Left renal pelvis (tissue), 4 donors: ENCODE measurements around the gene ASB18. TPM values are rescaled to one million over a fixed set of nuclear protein-coding genes. Genes with fewer than 3 reads are reported as not detected.

Experiments
- DNase-seq, 4 donors: peaks; one replicate each; pipeline ENCODE4 v3.0.0-alpha.2; 2013; ENCODE audit warnings: low read depth in 4 of 4, low spot score in 3 of 4
- polyA plus RNA-seq, 4 donors: library from polyadenylated mRNA; unstranded; fragments of 120-200 nt; gene quantifications; one replicate each; pipeline ENCODE4 v1.2.1, GENCODE V29; 2013; ENCODE audit not compliant: insufficient read length in 4 of 4

ASB18 gene
- polyA plus RNA-seq, 4 donors, result 0.09 to 0.17 TPM; not detected in 2

GRCh38 chr2:236177604-236177966 is 86.6 kb downstream of the ASB18 start:
- no peak for DNase-seq

GRCh38 chr2:236176951-236177350 is 87.3 kb downstream of the ASB18 start:
- DNase-seq, result no peak

- no peak for DNase-seq
Measured at GRCh38 chr2:236176417-236176816, 87.8 kb downstream of the ASB18 start.

GRCh38 chr2:236175548-236176150 is 88.6 kb downstream of the ASB18 start:
- DNase-seq, result no peak

GRCh38 chr2:236173729-236174607 is 90.2 kb downstream of the ASB18 start:
- DNase-seq, result no peak

GRCh38 chr2:236173036-236173728 is 91.0 kb downstream of the ASB18 start:
- DNase-seq, result no peak

- no peak for DNase-seq
Measured at GRCh38 chr2:236172255-236173035, 91.8 kb downstream of the ASB18 start.

- DNase-seq, result no peak
Measured at GRCh38 chr2:236171680-236172254, 92.4 kb downstream of the ASB18 start.

- no peak for DNase-seq
Measured at GRCh38 chr2:236171181-236171679, 93.0 kb downstream of the ASB18 start.

- DNase-seq, result no peak
Measured at GRCh38 chr2:236170590-236171165, 93.5 kb downstream of the ASB18 start.

GRCh38 chr2:236169741-236170589 is 94.2 kb downstream of the ASB18 start:
- no peak for DNase-seq

GRCh38 chr2:236169151-236169721 is 95.0 kb downstream of the ASB18 start:
- no peak for DNase-seq

GRCh38 chr2:236168110-236169080 is 95.8 kb downstream of the ASB18 start, which contains the start of gene GBX2:
GBX2 (minus strand) TSS chr2:236168386; CDS start chr2:236167971, 415 bp downstream.
- DNase-seq, result no peak

GRCh38 chr2:236167297-236168109 is 96.7 kb downstream of the ASB18 start:
- DNase-seq, result no peak

GRCh38 chr2:236166796-236167296 is 97.4 kb downstream of the ASB18 start:
- DNase-seq, result no peak
